ENCODE measurements around the gene PCNT.

The PCNT gene

GRCh38 chr21:46363698-46364097 lies 39.7 kb downstream of the PCNT start:
- no peak overlapping the region for H3K4me3 ChIP-seq (ENCODE audit: control insufficient read depth, low read depth, low read length)
- DNase-seq (ENCODE audit: low read depth) = no peak
- no peak for TF ChIP-seq CTCF (IDR thresholded peaks at IDR 0.05; ENCODE audit: control insufficient read depth, insufficient read depth, low read depth, low read length, missing control alignments)

- H3K4me3 ChIP-seq (ENCODE audit: control insufficient read depth, low read depth, low read length) = no peak overlapping the region
- no peak for TF ChIP-seq CTCF (IDR thresholded peaks at IDR 0.05; ENCODE audit: control insufficient read depth, insufficient read depth, low read depth, low read length, missing control alignments)
- no peak for DNase-seq (ENCODE audit: low read depth)
Observed at GRCh38 chr21:46366091-46366490, 42.1 kb downstream of the PCNT start.

- DNase-seq (ENCODE audit: low read depth) = no peak
- TF ChIP-seq CTCF (IDR thresholded peaks at IDR 0.05; ENCODE audit: control insufficient read depth, insufficient read depth, low read depth, low read length, missing control alignments) = no peak
- no peak overlapping the region for H3K4me3 ChIP-seq (ENCODE audit: control insufficient read depth, low read depth, low read length)
Observed at GRCh38 chr21:46366561-46366960, 42.6 kb downstream of the PCNT start.

GRCh38 chr21:46366966-46367365 lies 43.0 kb downstream of the PCNT start:
- no peak overlapping the region for H3K4me3 ChIP-seq (ENCODE audit: control insufficient read depth, low read depth, low read length)
- TF ChIP-seq CTCF (IDR thresholded peaks at IDR 0.05; ENCODE audit: control insufficient read depth, insufficient read depth, low read depth, low read length, missing control alignments) = no peak
- no peak for DNase-seq (ENCODE audit: low read depth)

GRCh38 chr21:46368533-46369285 lies 44.8 kb downstream of the PCNT start:
- H3K4me3 ChIP-seq (ENCODE audit: control insufficient read depth, low read depth, low read length) = no peak overlapping the region
- TF ChIP-seq CTCF (IDR thresholded peaks at IDR 0.05; ENCODE audit: control insufficient read depth, insufficient read depth, low read depth, low read length, missing control alignments) = no peak
- no peak for DNase-seq (ENCODE audit: low read depth)

GRCh38 chr21:46369520-46370235 lies 45.7 kb downstream of the PCNT start:
- no peak for DNase-seq (ENCODE audit: low read depth)
- H3K4me3 ChIP-seq (ENCODE audit: control insufficient read depth, low read depth, low read length) = no peak overlapping the region
- no peak for TF ChIP-seq CTCF (IDR thresholded peaks at IDR 0.05; ENCODE audit: control insufficient read depth, insufficient read depth, low read depth, low read length, missing control alignments)

Measured in AG09309 (cell line).